ENCODE measurements around the gene MTG2. TPM values are rescaled to one million over a fixed set of nuclear protein-coding genes. Genes with fewer than 3 reads are reported as not detected.

The MTG2 gene
- total and polyA plus RNA-seq, 2 of the 13 experiments (the other 11 are each of a cell fraction or from before 2014, with no cell fraction given), result 20.4 to 37.8 TPM

DNA sequence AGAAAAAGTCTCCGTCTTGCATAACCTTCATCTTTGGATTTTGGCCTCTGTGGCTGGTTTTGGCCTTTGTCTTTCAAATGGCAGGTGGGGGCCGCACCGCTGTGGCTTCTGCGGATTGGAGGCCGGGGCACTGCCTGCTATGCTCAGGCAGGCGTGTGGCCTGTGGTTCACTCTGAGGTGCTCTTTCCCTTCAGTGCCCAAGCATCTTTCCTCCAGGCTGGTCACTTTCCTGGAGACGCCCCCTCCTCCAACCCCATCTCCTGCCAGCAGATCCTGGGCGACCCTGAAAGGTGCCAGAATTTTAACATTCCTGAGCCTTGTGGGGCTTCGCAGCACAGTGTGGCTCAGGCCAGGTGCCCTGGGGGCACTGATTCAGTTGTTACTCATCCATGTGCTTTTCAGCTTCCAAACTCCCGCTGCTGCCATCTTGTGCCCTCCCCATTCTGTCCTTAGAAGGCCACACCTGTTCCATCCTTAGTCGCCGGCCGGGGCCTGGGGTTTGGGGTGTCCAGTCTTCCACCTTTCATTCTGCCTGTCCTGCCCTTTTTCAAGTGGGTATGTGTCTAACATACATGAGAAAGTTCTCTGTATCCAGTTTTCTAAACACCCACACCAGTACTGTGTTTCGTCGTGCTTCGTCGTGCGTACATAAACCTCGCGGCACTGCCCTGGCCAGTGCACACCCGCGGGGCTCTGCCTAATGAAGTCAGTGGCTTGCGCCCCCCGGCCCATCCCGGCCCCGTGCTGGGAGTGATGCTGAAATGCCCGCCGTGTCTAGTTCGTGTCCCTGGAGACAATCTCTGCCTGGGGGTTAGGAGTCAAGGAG, 27.2 kb upstream of the MTG2 start (continued):
- TF ChIP-seq ZSCAN29 (CRISPR knock-in tag; conservative IDR thresholded peaks at IDR 0.05), result 0 out of 2 replicates have a peak, but pooled peaks have one; percentile 24
- peak; percentile 21 for TF ChIP-seq TEAD3 (CRISPR knock-in tag; optimal IDR thresholded peaks at IDR 0.05; ENCODE audit: borderline replicate concordance)
- no peak for TF ChIP-seq ZBTB8A (CRISPR knock-in tag; IDR thresholded peaks at IDR 0.05; ENCODE audit: borderline replicate concordance, low read depth)
- no peak; the same call in 1 of the 2 replicates for TF ChIP-seq MEIS1 (CRISPR knock-in tag; IDR thresholded peaks at IDR 0.05; ENCODE audit: borderline replicate concordance)
- TF ChIP-seq EHMT2 (IDR thresholded peaks at IDR 0.05; ENCODE audit: borderline replicate concordance, low read depth, low read length), result no peak
- no peak for TF ChIP-seq MTF2 (CRISPR knock-in tag; IDR thresholded peaks at IDR 0.05; ENCODE audit: borderline replicate concordance)
- peak; percentile 65; the same call in 1 of the 2 replicates for TF ChIP-seq ZBTB7A (CRISPR knock-in tag; IDR thresholded peaks at IDR 0.05)
- TF ChIP-seq ZNF343 (CRISPR knock-in tag; IDR thresholded peaks at IDR 0.05), result peak; percentile 76; the same call in 1 of the 2 replicates
- peak; percentile 53; the same call in 1 of the 2 replicates for TF ChIP-seq MAZ (IDR thresholded peaks at IDR 0.05; ENCODE audit: borderline replicate concordance, low read depth, low read length)
- 0 out of 2 replicates have a peak, but pooled peaks have one; percentile 45 for TF ChIP-seq MAZ (CRISPR knock-in tag; IDR thresholded peaks at IDR 0.05; ENCODE audit: low read depth)
- TF ChIP-seq NCOA2 (CRISPR knock-in tag; IDR thresholded peaks at IDR 0.05), result peak; percentile 58; the same call in 1 of the 2 replicates
- TF ChIP-seq, protein P1, sequence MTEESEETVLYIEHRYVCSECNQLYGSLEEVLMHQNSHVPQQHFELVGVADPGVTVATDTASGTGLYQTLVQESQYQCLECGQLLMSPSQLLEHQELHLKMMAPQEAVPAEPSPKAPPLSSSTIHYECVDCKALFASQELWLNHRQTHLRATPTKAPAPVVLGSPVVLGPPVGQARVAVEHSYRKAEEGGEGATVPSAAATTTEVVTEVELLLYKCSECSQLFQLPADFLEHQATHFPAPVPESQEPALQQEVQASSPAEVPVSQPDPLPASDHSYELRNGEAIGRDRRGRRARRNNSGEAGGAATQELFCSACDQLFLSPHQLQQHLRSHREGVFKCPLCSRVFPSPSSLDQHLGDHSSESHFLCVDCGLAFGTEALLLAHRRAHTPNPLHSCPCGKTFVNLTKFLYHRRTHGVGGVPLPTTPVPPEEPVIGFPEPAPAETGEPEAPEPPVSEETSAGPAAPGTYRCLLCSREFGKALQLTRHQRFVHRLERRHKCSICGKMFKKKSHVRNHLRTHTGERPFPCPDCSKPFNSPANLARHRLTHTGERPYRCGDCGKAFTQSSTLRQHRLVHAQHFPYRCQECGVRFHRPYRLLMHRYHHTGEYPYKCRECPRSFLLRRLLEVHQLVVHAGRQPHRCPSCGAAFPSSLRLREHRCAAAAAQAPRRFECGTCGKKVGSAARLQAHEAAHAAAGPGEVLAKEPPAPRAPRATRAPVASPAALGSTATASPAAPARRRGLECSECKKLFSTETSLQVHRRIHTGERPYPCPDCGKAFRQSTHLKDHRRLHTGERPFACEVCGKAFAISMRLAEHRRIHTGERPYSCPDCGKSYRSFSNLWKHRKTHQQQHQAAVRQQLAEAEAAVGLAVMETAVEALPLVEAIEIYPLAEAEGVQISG (CRISPR knock-in tag; IDR thresholded peaks at IDR 0.05), result peak; percentile 50; the same call in 1 of the 2 replicates
- TF ChIP-seq YEATS4 (CRISPR knock-in tag; IDR thresholded peaks at IDR 0.05; ENCODE audit: borderline replicate concordance), result 0 out of 2 replicates have a peak, but pooled peaks have one; percentile 53
- TF ChIP-seq AKAP8 (CRISPR knock-in tag; IDR thresholded peaks at IDR 0.05), result no peak
- TF ChIP-seq, protein P2, sequence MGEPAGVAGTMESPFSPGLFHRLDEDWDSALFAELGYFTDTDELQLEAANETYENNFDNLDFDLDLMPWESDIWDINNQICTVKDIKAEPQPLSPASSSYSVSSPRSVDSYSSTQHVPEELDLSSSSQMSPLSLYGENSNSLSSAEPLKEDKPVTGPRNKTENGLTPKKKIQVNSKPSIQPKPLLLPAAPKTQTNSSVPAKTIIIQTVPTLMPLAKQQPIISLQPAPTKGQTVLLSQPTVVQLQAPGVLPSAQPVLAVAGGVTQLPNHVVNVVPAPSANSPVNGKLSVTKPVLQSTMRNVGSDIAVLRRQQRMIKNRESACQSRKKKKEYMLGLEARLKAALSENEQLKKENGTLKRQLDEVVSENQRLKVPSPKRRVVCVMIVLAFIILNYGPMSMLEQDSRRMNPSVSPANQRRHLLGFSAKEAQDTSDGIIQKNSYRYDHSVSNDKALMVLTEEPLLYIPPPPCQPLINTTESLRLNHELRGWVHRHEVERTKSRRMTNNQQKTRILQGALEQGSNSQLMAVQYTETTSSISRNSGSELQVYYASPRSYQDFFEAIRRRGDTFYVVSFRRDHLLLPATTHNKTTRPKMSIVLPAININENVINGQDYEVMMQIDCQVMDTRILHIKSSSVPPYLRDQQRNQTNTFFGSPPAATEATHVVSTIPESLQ (CRISPR knock-in tag; conservative IDR thresholded peaks at IDR 0.05), result no peak

Measured in HepG2 (cell line).